Measurements from ENCODE around the gene SHH. TPM values are rescaled to one million over a fixed set of nuclear protein-coding genes. Genes with fewer than 3 reads are reported as not detected.

SHH gene
- total and polyA plus RNA-seq, 2 of the 4 experiments (the other 2 are of a cell fraction): under 0.01 to 0.03 TPM

DNA sequence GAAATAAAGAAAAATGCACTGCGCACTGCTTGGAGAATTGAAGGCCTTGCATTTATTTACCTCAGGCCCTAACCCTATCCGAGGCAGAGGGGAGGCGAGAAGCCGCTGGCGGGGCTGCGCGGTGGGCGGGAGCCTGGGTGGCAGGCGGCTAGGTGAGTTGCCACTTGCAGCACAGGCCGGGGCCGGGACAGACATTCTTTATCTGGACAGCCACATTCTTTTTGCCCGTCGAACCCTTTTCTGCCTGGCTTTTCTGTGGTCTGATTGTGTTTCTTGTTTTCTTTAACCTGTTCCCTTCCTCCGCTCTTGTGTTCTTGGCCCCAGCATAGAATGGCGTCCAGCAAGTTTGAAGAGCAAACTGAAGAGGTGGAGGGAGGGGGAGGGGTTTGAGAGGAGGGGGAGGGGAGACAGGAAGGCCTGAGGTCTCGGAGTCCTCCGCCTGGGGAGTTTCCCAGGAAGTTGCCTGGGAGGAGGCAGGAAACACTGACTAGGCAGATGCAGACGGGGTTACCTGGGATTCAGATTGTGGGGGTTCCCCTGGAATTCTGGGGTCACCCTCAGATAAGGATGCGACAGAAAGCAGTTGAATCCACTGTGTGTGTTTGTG is 5.1 kb downstream of the SHH start:
- Histone ChIP-seq H3K27me3 (ENCODE audit: control insufficient read depth, insufficient read depth, low read length) (peaks cover 76% of the 10 kb centered on the region), H3K23ac (ENCODE audit: low read depth, low read length) (no peak overlapping the region), H2AK9ac (replicated peaks; ENCODE audit: low read depth, low read length, poor library complexity) (no peak overlapping the region), H3K4ac (ENCODE audit: low read depth, low read length) (no peak overlapping the region), H2BK15ac (ENCODE audit: low read depth, low read length) (no peak overlapping the region), H3K36me3 (ENCODE audit: control insufficient read depth, insufficient read depth, low read length) (no peaks in the 10 kb centered on the region), H4K20me1 (ENCODE audit: insufficient read depth, low read length) (no peaks in the 10 kb centered on the region), H4K8ac (ENCODE audit: low read depth in 2 of 2, low read length in 2 of 2) (no peak overlapping the region), H2AFZ (replicated peaks; ENCODE audit: low read length, poor library complexity) (no peak overlapping the region), H3K4me1 (ENCODE audit: control insufficient read depth, insufficient read depth, low read length) (peaks cover 5% of the 10 kb centered on the region; the same call in 1 of the 2 replicates), H3K9me1 (ENCODE audit: insufficient read depth, low read length) (no peaks in the 10 kb centered on the region), H3K14ac (replicated peaks; ENCODE audit: low read depth, low read length) (no peak overlapping the region), H4K5ac (ENCODE audit: low read depth, low read length) (no peak overlapping the region), H3K56ac (ENCODE audit: extremely low read depth, insufficient read depth, low read length) (no peak overlapping the region), H3K9ac (ENCODE audit: low read depth, low read length) (no peak overlapping the region), H3K9me3 (ENCODE audit: control insufficient read depth, insufficient read depth, low read length) (no peaks in the 10 kb centered on the region), H3K27ac (ENCODE audit: insufficient read depth, low read length) (no peak overlapping the region), H3K18ac (ENCODE audit: low read depth, low read length) (no peak overlapping the region), H2BK120ac (ENCODE audit: low read depth, low read length) (no peak overlapping the region), H2BK5ac (ENCODE audit: low read depth, low read length, poor library complexity, severe bottlenecking) (no peak overlapping the region), H2AK5ac (ENCODE audit: low read depth, low read length) (no peak overlapping the region), H3K4me2 (ENCODE audit: low read depth, low read length) (no peak overlapping the region), H2BK20ac (ENCODE audit: low read depth, low read length) (no peak overlapping the region), H3K79me1 (ENCODE audit: low read depth in 1 of 2, low read length in 2 of 2) (no peaks in the 10 kb centered on the region), H4K91ac (ENCODE audit: insufficient read depth, low read depth, low read length) (no peak overlapping the region), H3K4me3 (ENCODE audit: insufficient read depth, low read depth, low read length) (no peak overlapping the region)
- no peak for DNase-seq
- in situ Hi-C loops (cut with MboI; ENCODE audit: low sequenced_read_pairs): loop anchor here (25.0 kb wide), 1 partner anchor 830 kb away; the partner anchor contains the start of gene RNF32
- intact Hi-C loops (cut with micrococcal nuclease): no loop called here
- TF ChIP-seq, protein P1, sequence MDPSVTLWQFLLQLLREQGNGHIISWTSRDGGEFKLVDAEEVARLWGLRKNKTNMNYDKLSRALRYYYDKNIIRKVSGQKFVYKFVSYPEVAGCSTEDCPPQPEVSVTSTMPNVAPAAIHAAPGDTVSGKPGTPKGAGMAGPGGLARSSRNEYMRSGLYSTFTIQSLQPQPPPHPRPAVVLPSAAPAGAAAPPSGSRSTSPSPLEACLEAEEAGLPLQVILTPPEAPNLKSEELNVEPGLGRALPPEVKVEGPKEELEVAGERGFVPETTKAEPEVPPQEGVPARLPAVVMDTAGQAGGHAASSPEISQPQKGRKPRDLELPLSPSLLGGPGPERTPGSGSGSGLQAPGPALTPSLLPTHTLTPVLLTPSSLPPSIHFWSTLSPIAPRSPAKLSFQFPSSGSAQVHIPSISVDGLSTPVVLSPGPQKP (IDR thresholded peaks at IDR 0.05; ENCODE audit: borderline replicate concordance, low read depth, low read length): no peak
- TF ChIP-seq POLR2A (IDR thresholded peaks at IDR 0.05; ENCODE audit: low read depth, low read length) (no peak), SMC3 (IDR thresholded peaks at IDR 0.05; ENCODE audit: low read depth, low read length) (no peak), RAD21 (IDR thresholded peaks at IDR 0.05; ENCODE audit: low read length) (no peak), MAZ (IDR thresholded peaks at IDR 0.05; ENCODE audit: borderline replicate concordance, low read depth, low read length) (no peak), MXI1 (IDR thresholded peaks at IDR 0.05; ENCODE audit: borderline replicate concordance, low read depth, low read length) (no peak), CHD1 (IDR thresholded peaks at IDR 0.05; ENCODE audit: low read depth, low read length) (no peak), MAFK (IDR thresholded peaks at IDR 0.05; ENCODE audit: low read depth, low read length) (no peak), NFE2L2 (IDR thresholded peaks at IDR 0.05; ENCODE audit: low read depth, low read length) (no peak), FOS (IDR thresholded peaks at IDR 0.05; ENCODE audit: low read depth, low read length) (no peak), RFX5 (IDR thresholded peaks at IDR 0.05; ENCODE audit: low read depth, low read length) (no peak), RCOR1 (IDR thresholded peaks at IDR 0.05; ENCODE audit: insufficient replicate concordance, low read length) (no peak), BHLHE40 (IDR thresholded peaks at IDR 0.05; ENCODE audit: low read depth, low read length) (no peak)
- TF ChIP-seq, protein P2, sequence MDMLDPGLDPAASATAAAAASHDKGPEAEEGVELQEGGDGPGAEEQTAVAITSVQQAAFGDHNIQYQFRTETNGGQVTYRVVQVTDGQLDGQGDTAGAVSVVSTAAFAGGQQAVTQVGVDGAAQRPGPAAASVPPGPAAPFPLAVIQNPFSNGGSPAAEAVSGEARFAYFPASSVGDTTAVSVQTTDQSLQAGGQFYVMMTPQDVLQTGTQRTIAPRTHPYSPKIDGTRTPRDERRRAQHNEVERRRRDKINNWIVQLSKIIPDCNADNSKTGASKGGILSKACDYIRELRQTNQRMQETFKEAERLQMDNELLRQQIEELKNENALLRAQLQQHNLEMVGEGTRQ (IDR thresholded peaks at IDR 0.05; ENCODE audit: low read depth, low read length): no peak
- 49% methylated on average over 6 of the region's 19 CpGs; no CpG with 5 or more reads in 1 of the 2 experiments for WGBS, 2 experiments (ENCODE audit: extremely low coverage in 2 of 2, insufficient read length in 1 of 2)
- no TSS peak for BruUV-seq (replicated peaks)
- ChIA-PET POLR2A (ENCODE audit: unreplicated experiment) (no interaction called here), CTCF (no interaction called here)
- ATAC-seq (ENCODE audit: low read depth): no peak
- dilution Hi-C loops (cut with HindIII; ENCODE audit: low sequenced_read_pairs, unreplicated experiment): no loop called here
